ENCODE measurements around the gene NPAS1.

NPAS1 gene

GRCh38 chr19:47081095-47081494, 61.5 kb downstream of the NPAS1 start:
- H3K36me3 Mint-ChIP-seq (ENCODE audit: low read depth) = peaks cover 100% of the 10 kb centered on the region
- no peak overlapping the region for H3K27ac Mint-ChIP-seq
- H3K27me3 Mint-ChIP-seq = no peaks in the 10 kb centered on the region
- intact Hi-C loops (cut with micrococcal nuclease) = no loop called here
- H3K9me3 Mint-ChIP-seq = no peaks in the 10 kb centered on the region
- peaks cover 7% of the 10 kb centered on the region for H3K4me1 Mint-ChIP-seq (ENCODE audit: low read depth)
- no peak overlapping the region for H3K4me3 Mint-ChIP-seq

- Mint-ChIP-seq H3K27me3 (no peaks in the 10 kb centered on the region), H3K4me1 (ENCODE audit: low read depth) (peaks cover 13% of the 10 kb centered on the region), H3K27ac (no peak overlapping the region), H3K36me3 (ENCODE audit: low read depth) (peaks cover 100% of the 10 kb centered on the region), H3K9me3 (no peaks in the 10 kb centered on the region), H3K4me3 (no peak overlapping the region)
- intact Hi-C loops (cut with micrococcal nuclease) = no loop called here
These were observed 62.9 kb downstream of the NPAS1 start for GRCh38 chr19:47082493-47082892.

- Mint-ChIP-seq H3K27ac (no peak overlapping the region), H3K27me3 (no peaks in the 10 kb centered on the region), H3K4me1 (ENCODE audit: low read depth) (peaks cover 13% of the 10 kb centered on the region), H3K9me3 (no peaks in the 10 kb centered on the region), H3K4me3 (no peak overlapping the region), H3K36me3 (ENCODE audit: low read depth) (peaks cover 98% of the 10 kb centered on the region)
- intact Hi-C loops (cut with micrococcal nuclease) = no loop called here
These were observed 65.3 kb downstream of the NPAS1 start for GRCh38 chr19:47084879-47085439.

- no peaks in the 10 kb centered on the region for H3K9me3 Mint-ChIP-seq
- peaks cover 13% of the 10 kb centered on the region for H3K4me1 Mint-ChIP-seq (ENCODE audit: low read depth)
- peak overlapping the region; percentile 56 for H3K27ac Mint-ChIP-seq
- intact Hi-C loops (cut with micrococcal nuclease) = no loop called here
- no peak overlapping the region for H3K4me3 Mint-ChIP-seq
- H3K27me3 Mint-ChIP-seq = no peaks in the 10 kb centered on the region
- H3K36me3 Mint-ChIP-seq (ENCODE audit: low read depth) = peaks cover 98% of the 10 kb centered on the region
These were observed 66.6 kb downstream of the NPAS1 start for GRCh38 chr19:47086280-47086679.

- Mint-ChIP-seq H3K36me3 (ENCODE audit: low read depth) (peaks cover 97% of the 10 kb centered on the region), H3K4me1 (ENCODE audit: low read depth) (peaks cover 26% of the 10 kb centered on the region), H3K4me3 (no peak overlapping the region), H3K27ac (no peak overlapping the region), H3K9me3 (no peaks in the 10 kb centered on the region), H3K27me3 (no peaks in the 10 kb centered on the region)
- intact Hi-C loops (cut with micrococcal nuclease) = no loop called here
These were observed 70.2 kb downstream of the NPAS1 start for GRCh38 chr19:47089767-47090350.

- peaks cover 75% of the 10 kb centered on the region for H3K36me3 Mint-ChIP-seq (ENCODE audit: low read depth)
- no peaks in the 10 kb centered on the region for H3K27me3 Mint-ChIP-seq
- H3K9me3 Mint-ChIP-seq = no peaks in the 10 kb centered on the region
- H3K27ac Mint-ChIP-seq = peak overlapping the region; percentile 76
- peaks cover 47% of the 10 kb centered on the region for H3K4me1 Mint-ChIP-seq (ENCODE audit: low read depth)
- intact Hi-C loops (cut with micrococcal nuclease) = no loop called here
- no peak overlapping the region for H3K4me3 Mint-ChIP-seq
These were observed 73.6 kb downstream of the NPAS1 start for GRCh38 chr19:47093254-47093653.

GRCh38 chr19:47093841-47094240, 74.2 kb downstream of the NPAS1 start:
- peaks cover 69% of the 10 kb centered on the region for H3K36me3 Mint-ChIP-seq (ENCODE audit: low read depth)
- intact Hi-C loops (cut with micrococcal nuclease) = no loop called here
- no peaks in the 10 kb centered on the region for H3K9me3 Mint-ChIP-seq
- no peaks in the 10 kb centered on the region for H3K27me3 Mint-ChIP-seq
- H3K4me3 Mint-ChIP-seq = no peak overlapping the region
- peaks cover 53% of the 10 kb centered on the region for H3K4me1 Mint-ChIP-seq (ENCODE audit: low read depth)
- peak overlapping the region; percentile 76 for H3K27ac Mint-ChIP-seq

GRCh38 chr19:47094557-47095475, 75.2 kb downstream of the NPAS1 start:
- Mint-ChIP-seq H3K27me3 (no peaks in the 10 kb centered on the region), H3K9me3 (no peaks in the 10 kb centered on the region), H3K27ac (peak overlapping the region; percentile 76), H3K36me3 (ENCODE audit: low read depth) (peaks cover 61% of the 10 kb centered on the region), H3K4me3 (peak overlapping the region; percentile 47), H3K4me1 (ENCODE audit: low read depth) (peaks cover 63% of the 10 kb centered on the region)
- intact Hi-C loops (cut with micrococcal nuclease) = no loop called here
